SK-N-SH treated with all-trans-retinoic acid at 6 μM for 48 hours (cell line): ENCODE results near the gene MYO18A.

Source experiments
- ARNTL ChIP-seq: fragments of 450-650 bp; formaldehyde crosslinking; IDR thresholded peaks from 2 replicates; pipeline ENCODE4 v1.5.0; 2020; ENCODE audit warnings: low read depth, mild to moderate bottlenecking, moderate library complexity, borderline replicate concordance
- CREB5 ChIP-seq: fragments of 250-450 bp; sonication (Bioruptor Pico); IDR thresholded peaks from 2 replicates; pipeline ENCODE4 v1.5.1; 2020; ENCODE audit warnings: low read depth, mild to moderate bottlenecking, moderate library complexity
- CSDC2 ChIP-seq: fragments of 250-450 bp; sonication (Bioruptor Pico); IDR thresholded peaks from 2 replicates; pipeline ENCODE4 v1.5.0; 2020; ENCODE audit warnings: mild to moderate bottlenecking, moderate library complexity
- CSRNP3 ChIP-seq: fragments of 250-450 bp; sonication (Bioruptor Pico); IDR thresholded peaks from 2 replicates; pipeline ENCODE4 v1.5.1; 2021; ENCODE audit warnings: mild to moderate bottlenecking, moderate library complexity
- ESRRG ChIP-seq: fragments of 250-450 bp; sonication (Bioruptor Pico); IDR thresholded peaks from 2 replicates; pipeline ENCODE4 v1.6.1; 2021; ENCODE audit warnings: mild to moderate bottlenecking
- GLIS3 ChIP-seq: fragments of 250-450 bp; sonication (Bioruptor Pico); IDR thresholded peaks from 2 replicates; pipeline ENCODE4 v1.5.0; 2020; ENCODE audit warnings: mild to moderate bottlenecking, moderate library complexity
- OSR1 ChIP-seq: fragments of 250-450 bp; sonication (Bioruptor Pico); IDR thresholded peaks from 2 replicates; pipeline ENCODE4 v1.8.0; 2022; ENCODE audit warnings: moderate library complexity, mild to moderate bottlenecking, inconsistent platforms
- PATZ1 ChIP-seq: fragments of 250-450 bp; sonication (Bioruptor Pico); IDR thresholded peaks from 2 replicates; pipeline ENCODE4 v1.8.0; 2020; ENCODE audit warnings: mild to moderate bottlenecking, moderate library complexity, borderline replicate concordance
- RARB ChIP-seq: fragments of 250-450 bp; sonication (Bioruptor Pico); IDR thresholded peaks from 2 replicates; pipeline ENCODE4 v1.8.0; 2021; ENCODE audit warnings: mild to moderate bottlenecking, moderate library complexity
- TSHZ2 ChIP-seq: fragments of 250-450 bp; sonication (Bioruptor Pico); IDR thresholded peaks from 2 replicates; pipeline ENCODE4 v1.5.0; 2020; ENCODE audit warnings: mild to moderate bottlenecking, moderate library complexity
- ZC3H10 ChIP-seq: fragments of 250-450 bp; sonication (Bioruptor Pico); IDR thresholded peaks from 2 replicates; pipeline ENCODE4 v1.5.1; 2021; ENCODE audit warnings: mild to moderate bottlenecking, moderate library complexity
- ZFP3 ChIP-seq: fragments of 250-450 bp; sonication (Bioruptor Pico); IDR thresholded peaks from 2 replicates; pipeline ENCODE4 v1.5.0; 2020; ENCODE audit warnings: mild to moderate bottlenecking, moderate library complexity
- ZNF565 ChIP-seq: fragments of 450-650 bp; formaldehyde crosslinking; conservative IDR thresholded peaks from 2 replicates; pipeline ENCODE4 v1.5.0; 2020; ENCODE audit warnings: low read depth, mild to moderate bottlenecking, moderate library complexity

- TF ChIP-seq ESRRG (CRISPR knock-in tag) (no peak), OSR1 (CRISPR knock-in tag) (no peak), CSDC2 (no peak), ZFP3 (CRISPR knock-in tag) (no peak), CREB5 (CRISPR knock-in tag) (no peak), GLIS3 (CRISPR knock-in tag) (no peak), ZC3H10 (CRISPR knock-in tag) (no peak), ARNTL (CRISPR knock-in tag) (no peak), CSRNP3 (no peak), RARB (CRISPR knock-in tag) (no peak), PATZ1 (CRISPR knock-in tag) (no peak), TSHZ2 (CRISPR knock-in tag) (no peak), ZNF565 (CRISPR knock-in tag) (no peak)
Observed at GRCh38 chr17:29102741-29103181, 77.4 kb downstream of the MYO18A start.
